Left ventricle myocardium superior (tissue), 1 donor: ENCODE measurements around the gene MRRF. TPM values are rescaled to one million over a fixed set of nuclear protein-coding genes. Genes with fewer than 3 reads are reported as not detected.

Source experiments
- ATAC-seq: fragments of 200-7000 bp; cut with Tn5 transposase; one replicate; pipeline ENCODE4 v1.9.1; 2020; ENCODE audit warnings: mild to moderate bottlenecking, moderate library complexity
- DNase-seq: peaks from one replicate; pipeline ENCODE4 v3.0.0-alpha.2; 2020
- intact Hi-C: fragments of 100-400 bp; cut with micrococcal nuclease; formaldehyde crosslinking; loops from one replicate; pipeline ENCODE4 v1.11.0; 2022
- total RNA-seq: library from RNA; stranded (reverse); fragmentation: NEBNext Ultra II Directional; extraction: Animal tissue kit (Norgen Biotek cat#: 25700); gene quantifications from one replicate; pipeline ENCODE4 v1.2.1, GENCODE V29; 2021
- donor health status: DM: no; HTN: yes; CAD: no; lungs with severe emphysema.

The MRRF gene
- total RNA-seq, 1 donor from 2014 or later = 41.3 TPM

DNA sequence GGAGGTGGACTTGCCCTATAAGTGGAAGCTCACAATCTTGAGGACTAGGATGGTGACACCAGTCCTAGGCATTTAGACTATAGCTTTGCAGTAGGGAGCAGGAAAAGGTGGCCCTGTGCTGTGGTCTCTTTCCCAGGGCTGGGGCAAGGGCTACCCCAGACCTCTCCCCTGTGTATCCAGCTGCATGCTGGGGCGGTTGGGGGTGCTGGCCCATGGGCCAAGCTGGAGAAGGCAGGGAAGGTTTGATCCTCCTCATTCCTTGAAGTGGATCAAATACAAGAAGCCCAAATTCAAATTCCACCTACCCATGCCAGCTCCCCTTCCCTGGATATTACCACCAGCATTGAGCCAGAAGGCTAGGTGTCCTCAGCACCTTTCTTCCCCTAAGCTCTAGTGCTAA, 104.0 kb downstream of the MRRF start:
- intact Hi-C loops = no loop called here
- no peak for ATAC-seq

DNA sequence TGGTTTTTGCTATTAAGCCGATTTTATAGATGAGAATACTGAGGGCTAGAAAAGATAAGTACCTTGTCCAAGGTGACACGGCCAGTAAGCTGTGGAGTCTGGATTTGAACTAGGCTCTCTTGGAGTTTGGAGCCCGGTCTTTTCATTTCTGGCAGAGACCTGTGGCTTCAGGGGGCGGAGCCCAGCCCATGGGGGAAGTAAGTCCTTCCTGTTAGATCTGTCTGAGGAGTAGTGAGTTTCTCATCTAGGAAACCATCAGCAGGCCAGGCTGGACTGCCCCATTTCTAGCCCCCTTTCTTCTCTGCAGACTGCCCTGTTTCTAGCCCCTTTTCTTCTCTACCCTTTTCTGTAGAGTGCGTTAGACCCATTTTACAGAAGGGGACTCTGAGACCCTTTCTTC, 105.6 kb downstream of the MRRF start:
- ATAC-seq = peak; percentile 16
- intact Hi-C loops = no loop called here
- peak; percentile 59 for DNase-seq

More for the DNA sequence above, 104.0 kb downstream of the MRRF start:
- no peak for DNase-seq

DNA sequence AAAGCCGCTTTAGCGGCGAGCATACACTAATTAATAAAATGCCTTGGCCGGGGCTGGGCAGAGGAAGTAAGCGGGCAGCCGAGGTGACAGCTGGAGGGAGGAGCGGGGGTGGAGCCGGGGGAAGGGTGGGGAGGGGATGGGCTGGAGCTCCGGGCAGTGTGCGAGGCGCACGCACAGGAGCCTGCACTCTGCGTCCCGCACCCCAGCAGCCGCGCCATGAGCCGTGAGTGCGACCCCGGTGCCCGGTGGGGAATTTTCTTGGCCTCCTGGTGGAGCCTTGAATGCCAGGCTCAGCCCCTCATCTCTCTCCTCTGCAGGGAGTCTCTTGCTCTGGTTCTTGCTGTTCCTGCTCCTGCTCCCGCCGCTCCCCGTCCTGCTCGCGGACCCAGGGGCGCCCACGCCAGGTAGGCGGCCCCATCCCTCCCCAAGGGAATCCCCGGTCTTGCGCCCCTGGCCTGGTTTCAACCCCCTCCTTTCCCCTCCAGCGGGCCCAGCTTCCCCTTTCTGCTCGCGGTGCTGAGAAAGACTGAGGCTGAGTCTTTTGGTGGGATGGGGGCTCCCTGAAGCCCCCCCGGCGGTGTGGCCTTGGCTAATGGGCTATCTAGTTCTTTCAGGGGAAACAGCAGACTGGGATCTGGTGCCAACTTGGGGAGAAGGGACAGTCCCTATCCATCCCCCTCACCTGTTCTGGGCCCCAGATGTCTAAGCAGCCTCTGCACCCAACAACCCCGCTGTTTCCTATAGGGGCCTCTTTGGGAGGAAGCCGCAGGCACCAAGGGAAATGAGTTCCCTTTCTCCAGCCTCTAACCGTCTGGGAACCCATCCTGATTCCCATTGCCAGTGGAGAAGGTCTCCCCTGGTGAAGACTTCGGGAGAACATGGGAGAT, 106.4 kb downstream of the MRRF start, which contains the start of gene PTGS1:
TSS of gene PTGS1 (plus strand) at position 156 of the 887 bp plus-strand sequence. CDS start at position 217, 61 bp downstream.
- intact Hi-C loops = no loop called here
- ATAC-seq (peak; percentile 76), DNase-seq (peak; percentile 72)

DNA sequence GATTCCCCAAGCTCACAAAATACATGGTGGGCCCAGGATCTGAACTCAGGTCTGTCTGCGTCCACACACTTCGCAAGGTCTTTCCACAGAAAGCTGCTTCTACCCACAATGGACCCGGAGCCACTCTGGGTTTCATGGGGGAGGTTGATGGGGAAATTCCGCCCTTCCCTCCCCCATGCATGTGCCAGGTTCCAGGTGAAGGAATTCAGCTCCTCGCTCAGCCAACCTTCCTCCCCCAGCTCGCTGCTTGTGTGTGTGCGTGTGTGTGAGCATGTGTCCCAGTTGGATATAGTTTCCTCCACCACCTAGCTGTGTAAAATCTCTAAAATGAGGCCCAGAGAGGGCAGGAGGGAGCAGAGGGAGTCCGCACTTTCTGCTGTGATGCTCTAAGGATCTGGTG, 107.2 kb downstream of the MRRF start:
- intact Hi-C loops = no loop called here
- DNase-seq (no peak), ATAC-seq (no peak)

DNA sequence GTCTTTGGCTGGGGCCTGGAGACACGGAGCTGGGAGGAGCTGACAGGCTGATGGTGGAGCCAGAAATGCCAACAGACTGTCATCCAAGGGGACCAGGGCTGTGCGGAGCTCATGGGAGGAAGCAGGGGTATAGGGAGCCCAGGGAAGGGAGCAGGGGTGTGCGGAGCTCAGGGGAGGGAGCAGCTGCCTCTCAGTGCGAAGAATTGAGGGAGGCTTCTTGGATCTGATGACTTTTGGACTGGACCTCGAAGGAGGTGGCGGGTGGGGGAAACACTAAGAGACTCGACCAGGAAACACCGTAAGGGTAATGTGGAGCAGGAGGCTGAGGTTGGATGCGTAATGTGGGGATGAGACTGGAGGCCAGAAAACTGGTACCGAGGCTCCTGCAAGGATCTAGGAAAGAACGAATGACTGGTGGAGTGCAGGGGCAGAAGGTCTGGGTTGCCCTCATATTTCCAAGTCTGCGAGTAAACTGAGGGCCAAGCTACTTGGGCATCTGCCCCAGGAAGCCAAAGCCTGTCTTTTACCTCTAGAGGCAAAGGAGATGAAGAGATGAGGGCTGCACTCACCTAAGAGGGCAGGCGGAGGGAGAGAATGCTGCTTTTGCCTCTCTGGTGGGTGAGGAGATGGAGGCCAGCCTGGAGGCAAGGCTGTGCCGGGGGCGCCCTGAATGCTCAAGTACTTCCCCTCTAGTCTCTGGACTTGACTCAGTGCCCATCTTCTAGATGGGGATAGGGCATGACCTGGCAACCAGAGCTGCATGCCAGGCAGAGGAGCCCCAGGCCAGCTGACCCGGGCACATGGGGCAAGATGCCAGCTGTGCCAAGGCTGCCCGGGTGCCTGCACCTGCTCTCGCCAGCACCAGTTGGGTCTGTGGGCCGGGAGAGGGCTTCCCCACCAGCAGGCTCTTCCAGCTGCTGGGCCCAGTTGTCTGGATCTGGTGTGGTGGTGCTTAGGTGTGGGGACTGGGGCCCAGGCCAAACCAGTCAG, 108.5 kb downstream of the MRRF start:
- intact Hi-C loops = no loop called here
- ATAC-seq (no peak), DNase-seq (no peak)

DNA sequence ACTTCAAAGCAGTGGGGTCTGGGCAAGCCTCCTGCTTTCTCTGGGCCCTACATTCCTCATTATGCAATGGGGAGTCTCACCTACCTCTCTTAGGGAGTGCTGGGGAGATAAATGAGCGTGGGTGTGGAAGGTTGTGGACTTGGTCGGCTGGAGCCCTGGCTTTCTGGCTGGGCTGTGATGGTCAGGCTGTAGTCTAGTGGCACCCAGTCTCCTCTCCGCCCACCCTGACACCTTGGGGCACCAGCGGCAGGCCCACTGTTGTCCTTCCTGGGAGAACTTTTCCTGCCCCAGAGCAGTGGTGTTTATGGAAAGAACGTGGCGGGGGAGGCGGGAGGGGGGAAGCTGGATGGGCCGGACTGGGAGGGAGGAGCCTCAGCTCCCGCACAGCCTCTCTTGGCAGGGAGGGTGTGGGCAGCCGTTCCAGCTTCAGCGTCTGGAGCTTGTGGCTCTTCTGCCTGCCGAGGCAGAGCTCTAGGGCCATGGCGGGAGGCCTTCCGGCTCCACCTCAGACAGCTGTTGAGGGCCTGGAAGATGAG, 110.3 kb downstream of the MRRF start:
- intact Hi-C loops = no loop called here
- ATAC-seq = peak; percentile 91
- DNase-seq = peak; percentile 88

DNA sequence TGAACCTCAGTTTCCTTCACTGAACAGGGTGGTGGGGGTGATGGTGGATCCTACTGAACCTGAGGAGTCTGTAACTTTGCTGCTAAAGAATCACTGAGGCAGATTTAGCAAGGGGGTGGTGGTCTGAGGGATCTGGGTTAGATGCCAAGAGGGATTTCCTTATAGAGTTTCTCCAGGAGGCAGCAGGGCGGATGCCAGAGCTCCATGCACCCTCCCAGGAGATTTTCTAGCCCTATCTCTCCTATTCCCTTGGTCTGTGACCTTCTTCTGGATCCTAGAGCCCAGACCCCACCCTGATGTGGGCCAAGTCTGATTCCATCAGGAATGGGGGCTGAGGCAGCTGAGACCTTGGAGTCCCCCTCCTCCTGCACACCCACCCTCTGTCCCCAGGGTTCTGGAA, 112.1 kb downstream of the MRRF start:
- DNase-seq (no peak), ATAC-seq (no peak)
- intact Hi-C loops = no loop called here

DNA sequence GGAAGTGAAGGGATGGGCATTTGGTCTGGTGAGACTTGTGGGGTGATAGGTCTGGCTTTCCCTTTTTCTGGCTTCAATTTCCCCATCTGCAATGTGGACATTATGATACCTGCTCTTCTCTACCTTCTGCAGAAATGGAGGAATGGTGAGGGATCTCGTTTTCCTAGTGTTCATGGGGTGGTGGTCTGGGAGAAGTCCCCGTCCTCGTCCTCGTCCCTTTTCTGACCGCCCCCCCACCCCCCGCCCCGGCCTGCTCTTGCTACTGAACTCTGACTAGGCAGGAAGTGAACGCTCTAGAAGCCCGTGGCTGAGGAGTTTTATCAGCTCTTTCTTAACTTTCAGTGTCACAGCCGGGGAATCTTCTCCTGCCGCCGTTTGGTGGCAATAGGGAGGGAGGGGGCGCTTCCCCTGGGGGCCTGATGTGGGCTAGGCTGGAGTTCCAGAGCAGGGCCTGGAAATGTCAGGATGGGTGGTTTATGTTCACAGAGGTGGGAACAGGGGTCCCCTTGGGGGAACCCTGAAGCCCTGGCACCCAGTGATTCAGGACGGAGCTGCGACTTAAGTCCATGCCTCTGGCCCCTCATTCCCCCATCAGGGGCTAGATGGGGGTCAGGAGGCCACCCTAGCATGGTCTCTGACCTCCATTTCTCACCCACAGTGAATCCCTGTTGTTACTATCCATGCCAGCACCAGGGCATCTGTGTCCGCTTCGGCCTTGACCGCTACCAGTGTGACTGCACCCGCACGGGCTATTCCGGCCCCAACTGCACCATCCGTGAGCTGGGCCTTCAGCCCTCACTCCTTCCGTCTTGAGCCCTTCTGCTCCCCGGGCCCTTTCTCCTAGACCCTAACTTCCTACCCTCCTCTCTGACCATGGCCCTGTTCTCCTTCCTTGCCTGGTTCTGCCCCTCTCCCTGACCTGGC, 112.8 kb downstream of the MRRF start:
- intact Hi-C loops = no loop called here
- DNase-seq = no peak
- no peak for ATAC-seq

DNA sequence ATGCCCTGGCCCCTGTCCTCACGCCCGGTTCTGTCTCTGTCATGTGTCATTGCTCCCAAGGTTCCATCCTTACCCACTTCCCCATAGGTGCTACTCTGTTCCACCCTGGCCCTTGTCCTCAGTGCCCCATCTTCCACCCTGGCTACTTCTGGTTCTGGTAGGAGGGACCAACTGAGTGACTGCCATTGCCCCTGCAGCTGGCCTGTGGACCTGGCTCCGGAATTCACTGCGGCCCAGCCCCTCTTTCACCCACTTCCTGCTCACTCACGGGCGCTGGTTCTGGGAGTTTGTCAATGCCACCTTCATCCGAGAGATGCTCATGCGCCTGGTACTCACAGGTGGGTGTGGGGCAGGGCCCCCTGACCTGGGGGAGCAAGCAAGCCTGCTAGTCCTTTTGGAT, 113.6 kb downstream of the MRRF start:
- no peak for DNase-seq
- intact Hi-C loops = no loop called here
- no peak for ATAC-seq

DNA sequence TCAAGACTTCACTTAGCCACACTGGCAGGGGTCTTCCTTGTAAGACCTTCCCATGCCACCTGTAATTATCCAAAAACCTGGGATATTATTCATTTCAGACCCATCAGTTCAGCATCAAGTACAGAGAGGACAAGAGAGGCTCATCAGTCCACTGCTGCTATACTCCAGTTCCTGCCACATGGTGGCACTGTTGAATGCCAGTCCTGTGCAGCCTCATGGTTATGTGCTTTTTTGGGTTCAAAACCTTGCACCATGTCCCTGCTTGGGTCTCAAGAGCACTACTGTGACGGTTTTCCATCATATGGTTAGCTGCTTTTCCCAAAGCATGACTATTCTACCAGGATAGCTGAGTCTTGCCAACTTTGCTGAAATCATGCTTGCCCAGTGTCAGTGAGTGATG, 114.7 kb downstream of the MRRF start:
- DNase-seq = no peak
- ATAC-seq = no peak
- intact Hi-C loops = no loop called here

DNA sequence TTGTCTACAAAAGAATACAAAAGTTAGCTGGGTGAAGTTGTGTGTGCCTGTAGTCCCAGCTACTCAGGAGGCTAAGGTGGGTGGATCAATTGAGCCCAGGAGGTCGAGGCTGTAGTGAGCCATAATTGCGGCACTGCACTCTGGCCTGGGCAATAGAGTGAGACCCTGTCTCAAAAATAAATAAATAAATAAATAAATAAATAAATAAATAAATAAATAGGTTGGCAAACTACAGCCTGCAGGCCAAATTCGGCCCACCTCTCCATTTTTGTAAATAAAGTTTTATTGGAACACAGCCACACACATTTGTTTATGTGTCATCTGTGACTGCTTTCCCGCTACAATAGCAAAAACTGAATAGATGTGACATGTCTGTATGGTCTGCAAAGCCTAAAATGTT, 115.6 kb downstream of the MRRF start:
- ATAC-seq = no peak
- DNase-seq = no peak
- intact Hi-C loops = no loop called here

Other genes starting within 250 kb of the MRRF start
- gene TTLL11, start 171.6 kb upstream of the MRRF start, total RNA-seq = 5.8 TPM
- gene NDUFA8, start 105.1 kb upstream of the MRRF start, total RNA-seq = 321 TPM
- not detected for gene MORN5, start 105.0 kb upstream of the MRRF start, total RNA-seq
- gene LHX6, start 35.9 kb upstream of the MRRF start, total RNA-seq = 8.0 TPM
- 41.8 TPM for gene RBM18, start within 50 bp of the MRRF start, total RNA-seq
- 3.4 TPM for gene PTGS1, start 106.1 kb downstream of the MRRF start, total RNA-seq
- gene OR1J1, start 213.0 kb downstream of the MRRF start, total RNA-seq = not detected
- not detected for gene OR1J2, start 245.9 kb downstream of the MRRF start, total RNA-seq